K562 (cell line): Measurements from ENCODE around the gene CNGB1. TPM values are rescaled to one million over a fixed set of nuclear protein-coding genes. Genes with fewer than 3 reads are reported as not detected.

Source experiments
- ATAC-seq: fragments of 200-7000 bp; cut with Tn5 transposase; 3 replicates; pipeline ENCODE4 v1.9.1; 2020; ENCODE audit warnings: moderate library complexity
- BruUV-seq: library from RNA; stranded (reverse); fragments of 400-500 nt; replicated peaks from 2 replicates; lab custom pipeline; 2021; lab: Mats Ljungman, UMichigan
- CTCF ChIA-PET: fragments of 300-600 bp; formaldehyde crosslinking; extraction: SDS; loops from one replicate; lab custom pipeline; 2021; ENCODE audit warnings: low intra/inter-chr PET ratio; lab: Yijun Ruan, JAX
- POLR2A ChIA-PET: fragments of 300-600, 350-650 bp; sonication (Branson Sonifier 250); formaldehyde crosslinking; extraction: SDS; loops from one replicate; lab custom pipeline; 2021; ENCODE audit warnings: antibody characterized with exemption, inconsistent platforms; lab: Yijun Ruan, JAX
- DNase-seq, 4 experiments: peaks; one replicate each; pipeline versions ENCODE4 v3.0.0 to v3.0.0-alpha.2; 2011 to 2018; ENCODE audit warnings: low spot score in 3 of 4, mixed read lengths in 3 of 4; ENCODE audit errors: extremely low read depth in 1 of 4
- FAIRE-seq: peaks from 2 replicates; lab custom pipeline; 2011; peaks lifted over from hg19 to GRCh38; lab: Jason Lieb, UNC
- H2AFZ ChIP-seq: 2 replicates; pipeline ENCODE4 v1.6.0; 2011; ENCODE audit warnings: low read depth, low read length, control low read depth, inconsistent platforms
- H3K27ac ChIP-seq: fragments of 200-600 bp; 3 replicates; pipeline ENCODE4 v1.8.0; 2011; ENCODE audit warnings: low read depth, mild to moderate bottlenecking, control low read depth, inconsistent platforms, low read length, moderate library complexity, mixed read lengths; ENCODE audit errors: extremely low read depth
- H3K27me3 ChIP-seq, 2 experiments: fragments of 300-600 bp in 1 of 2; 2 replicates in 1 of 2; 3 replicates in 1 of 2; pipeline versions ENCODE4 v1.6.0 to v1.8.0; 2011; ENCODE audit warnings: inconsistent platforms in 2 of 2, low read length in 2 of 2, mild to moderate bottlenecking in 1 of 2, mixed read lengths in 1 of 2, moderate library complexity in 1 of 2; ENCODE audit not compliant: control insufficient read depth in 2 of 2, insufficient read depth in 2 of 2
- H3K36me3 ChIP-seq: fragments of 300-600 bp; 3 replicates; pipeline ENCODE4 v1.8.0; 2011; ENCODE audit warnings: mild to moderate bottlenecking, low read length, inconsistent platforms; ENCODE audit not compliant: control insufficient read depth, insufficient read depth
- H3K4me1 ChIP-seq, 2 experiments: fragments of 200-600 bp in 1 of 2; replicated peaks in 1 of 2; 2 replicates in 1 of 2; 3 replicates in 1 of 2; pipeline versions ENCODE4 v1.5.1 to v1.8.0; 2011; ENCODE audit warnings: inconsistent platforms in 2 of 2, low read length in 2 of 2, mild to moderate bottlenecking in 1 of 2, mixed read lengths in 1 of 2, moderate library complexity in 1 of 2; ENCODE audit not compliant: control insufficient read depth in 2 of 2, insufficient read depth in 2 of 2
- H3K4me2 ChIP-seq: 2 replicates; pipeline ENCODE4 v1.6.1; 2011; ENCODE audit warnings: low read length, control low read depth, inconsistent platforms, mixed read lengths; ENCODE audit not compliant: insufficient read depth
- H3K4me3 ChIP-seq: fragments of 200-600 bp; sonication (generic), shearing (Covaris generic); 2 replicates; pipeline ENCODE4 v1.5.1; 2016; ENCODE audit warnings: control low read depth, inconsistent platforms
- H3K79me2 ChIP-seq: fragments of 200-600 bp; 3 replicates; pipeline ENCODE4 v1.8.0; 2011; ENCODE audit warnings: low read length, inconsistent platforms; ENCODE audit not compliant: control insufficient read depth, insufficient read depth
- H3K9ac ChIP-seq, 2 experiments: 2 replicates each; pipeline versions ENCODE4 v1.6.0 to v1.6.1; 2011; ENCODE audit warnings: low read depth in 2 of 2, low read length in 2 of 2, control low read depth in 1 of 2, inconsistent platforms in 1 of 2, mild to moderate bottlenecking in 1 of 2, mixed read lengths in 1 of 2; ENCODE audit not compliant: insufficient read depth in 1 of 2
- H3K9me1 ChIP-seq: one replicate; pipeline ENCODE4 v1.6.0; 2011; ENCODE audit warnings: inconsistent platforms, mild to moderate bottlenecking, low read length, moderate library complexity; ENCODE audit not compliant: control insufficient read depth, insufficient read depth
- H3K9me3 ChIP-seq: replicated peaks from 2 replicates; pipeline ENCODE4 v1.5.1; 2011; ENCODE audit warnings: low read depth, low read length, inconsistent platforms; ENCODE audit not compliant: control insufficient read depth, insufficient read depth
- H4K20me1 ChIP-seq: replicated peaks from 2 replicates; pipeline ENCODE4 v1.6.1; 2011; ENCODE audit warnings: low read length, inconsistent platforms, mixed read lengths; ENCODE audit not compliant: control insufficient read depth, insufficient read depth
- ATF1 ChIP-seq, 2 experiments: fragments of 450-650 bp in 1 of 2; IDR thresholded peaks; 2 replicates each; pipeline ENCODE4 v1.6.1; 2016; ENCODE audit warnings: missing compliant biosample characterization in 1 of 2, missing genetic modification characterization in 1 of 2
- BACH1 ChIP-seq: fragments of 200-800 bp; sonication (Bioruptor generic); IDR thresholded peaks from 2 replicates; pipeline ENCODE4 v1.6.1; 2016; ENCODE audit warnings: missing genetic modification characterization, missing compliant biosample characterization
- CREM ChIP-seq: IDR thresholded peaks from 2 replicates; pipeline ENCODE4 v1.6.1; 2014; ENCODE audit warnings: antibody characterized with exemption, low read depth
- GABPA ChIP-seq: fragments of 200-800 bp; sonication (Bioruptor generic); conservative IDR thresholded peaks from 2 replicates; pipeline ENCODE4 v1.6.1; 2016; ENCODE audit warnings: low read depth, missing genetic modification characterization, missing compliant biosample characterization
- L3MBTL2 ChIP-seq: fragments of 450-650 bp; IDR thresholded peaks from 2 replicates; pipeline ENCODE4 v1.6.1; 2016; ENCODE audit warnings: mild to moderate bottlenecking, moderate library complexity
- RBM25 ChIP-seq: fragments of 200-400 bp; formaldehyde crosslinking; IDR thresholded peaks from 2 replicates; pipeline ENCODE4 v1.6.1; 2018; ENCODE audit warnings: low read length, low read depth, moderate library complexity; ENCODE audit not compliant: severe bottlenecking
- SNAPC5 ChIP-seq: fragments of 250-450 bp; sonication (Bioruptor Pico); IDR thresholded peaks from 2 replicates; pipeline ENCODE4 v1.8.0; 2021; ENCODE audit warnings: moderate library complexity, mild to moderate bottlenecking, inconsistent platforms
- SNRNP70 ChIP-seq: fragments of 200-400 bp; formaldehyde crosslinking; optimal IDR thresholded peaks from 2 replicates; pipeline ENCODE3; 2017; ENCODE audit warnings: low read depth, low read length
- TARDBP ChIP-seq: fragments of 450-650 bp; IDR thresholded peaks from 2 replicates; pipeline ENCODE4 v1.6.1; 2016
- ZNF143 ChIP-seq: sonication (generic); formaldehyde crosslinking; IDR thresholded peaks from 2 replicates; pipeline ENCODE4 v1.9.0; 2022; ENCODE audit warnings: mild to moderate bottlenecking, missing genetic modification reagents
- ZNF263 ChIP-seq: sonication (generic); formaldehyde crosslinking; IDR thresholded peaks from 2 replicates; pipeline ENCODE4 v1.8.0; 2022; ENCODE audit warnings: mild to moderate bottlenecking, missing genetic modification reagents, borderline replicate concordance
- ZNF408 ChIP-seq: fragments of 250-450 bp; sonication (Bioruptor Pico); IDR thresholded peaks from 2 replicates; pipeline ENCODE4 v1.4.0; 2020; ENCODE audit warnings: low read depth, mild to moderate bottlenecking, moderate library complexity
- WGBS: fragments of 100-300 bp; shearing (Covaris generic); methylation state at CpG from one replicate; pipeline ENCODE4 v1.1.6; 2016; ENCODE audit warnings: low coverage, mixed read lengths; ENCODE audit not compliant: insufficient coverage; ENCODE audit errors: missing lambda C conversion rate; 5-methylcytosine and 5-hydroxymethylcytosine counted together
- in situ Hi-C: fragments of 300-500 bp; cut with MboI; formaldehyde crosslinking; loops from 4 replicates; pipeline ENCODE4 v1.15.0; 2018; ENCODE audit warnings: inconsistent platforms, mixed read lengths
- intact Hi-C: fragments of 100-400 bp; cut with micrococcal nuclease; formaldehyde crosslinking; loops from 2 replicates; pipeline ENCODE4 v1.14.2; 2022
- polyA plus RNA-seq, 8 experiments: library from polyadenylated mRNA; depleted of rRNA in 4 of 8; stranded (reverse) in 5 of 8; unstranded in 3 of 8; fragments of >200 nt; fragmentation: Nextera tagmentation in 2 of 8; fragmentation: Illumina TruSeq in 1 of 8; extraction: Ambion mirVana in 2 of 8; extraction: Trizol in 1 of 8; gene quantifications; 2 replicates each; pipeline versions ENCODE4 v1.2.1 to v1.2.3, GENCODE V29; 2011 to 2014; ENCODE audit warnings: inconsistent platforms in 1 of 8, missing spikeins in 1 of 8
- total RNA-seq, 7 experiments: library from RNA; depleted of rRNA in 6 of 7; stranded (reverse); fragments of >200 nt in 6 of 7; fragmentation: Illumina TruSeq in 2 of 7; extraction: Trizol in 2 of 7; gene quantifications; 2 replicates each; pipeline versions ENCODE4 v1.2.1 to v1.2.3, GENCODE V29; 2011 to 2021; ENCODE audit warnings: low replicate concordance in 1 of 7
- TF ChIP-seq, protein P1 (sequence below): sonication (generic); formaldehyde crosslinking; IDR thresholded peaks from 2 replicates; pipeline ENCODE4 v1.8.0; 2022; ENCODE audit warnings: missing genetic modification reagents, mild to moderate bottlenecking, borderline replicate concordance
- TF ChIP-seq, protein P2 (sequence below): sonication (generic); formaldehyde crosslinking; IDR thresholded peaks from 2 replicates; pipeline ENCODE4 v1.8.1; 2022; ENCODE audit warnings: missing genetic modification reagents
- TF ChIP-seq, protein P3 (sequence below), 2 experiments: IDR thresholded peaks; 2 replicates each; pipeline ENCODE4 v1.6.1; 2011; ENCODE audit warnings: borderline replicate concordance in 1 of 2, control low read depth in 1 of 2, low read depth in 1 of 2, low read length in 1 of 2, mild to moderate bottlenecking in 1 of 2, mixed read lengths in 1 of 2, moderate library complexity in 1 of 2; ENCODE audit not compliant: insufficient read depth in 1 of 2, insufficient read length in 1 of 2, poor library complexity in 1 of 2, severe bottlenecking in 1 of 2; ENCODE audit errors: extremely low read depth in 1 of 2

The CNGB1 gene
- total and polyA plus RNA-seq, 9 of the 15 experiments (the other 6 are each of a cell fraction or from before 2014, with no cell fraction given) = not detected

- TF ChIP-seq, protein P1, sequence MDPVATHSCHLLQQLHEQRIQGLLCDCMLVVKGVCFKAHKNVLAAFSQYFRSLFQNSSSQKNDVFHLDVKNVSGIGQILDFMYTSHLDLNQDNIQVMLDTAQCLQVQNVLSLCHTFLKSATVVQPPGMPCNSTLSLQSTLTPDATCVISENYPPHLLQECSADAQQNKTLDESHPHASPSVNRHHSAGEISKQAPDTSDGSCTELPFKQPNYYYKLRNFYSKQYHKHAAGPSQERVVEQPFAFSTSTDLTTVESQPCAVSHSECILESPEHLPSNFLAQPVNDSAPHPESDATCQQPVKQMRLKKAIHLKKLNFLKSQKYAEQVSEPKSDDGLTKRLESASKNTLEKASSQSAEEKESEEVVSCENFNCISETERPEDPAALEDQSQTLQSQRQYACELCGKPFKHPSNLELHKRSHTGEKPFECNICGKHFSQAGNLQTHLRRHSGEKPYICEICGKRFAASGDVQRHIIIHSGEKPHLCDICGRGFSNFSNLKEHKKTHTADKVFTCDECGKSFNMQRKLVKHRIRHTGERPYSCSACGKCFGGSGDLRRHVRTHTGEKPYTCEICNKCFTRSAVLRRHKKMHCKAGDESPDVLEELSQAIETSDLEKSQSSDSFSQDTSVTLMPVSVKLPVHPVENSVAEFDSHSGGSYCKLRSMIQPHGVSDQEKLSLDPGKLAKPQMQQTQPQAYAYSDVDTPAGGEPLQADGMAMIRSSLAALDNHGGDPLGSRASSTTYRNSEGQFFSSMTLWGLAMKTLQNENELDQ = no peak
- TF ChIP-seq SNRNP70 = no peak
- TF ChIP-seq, protein P2, sequence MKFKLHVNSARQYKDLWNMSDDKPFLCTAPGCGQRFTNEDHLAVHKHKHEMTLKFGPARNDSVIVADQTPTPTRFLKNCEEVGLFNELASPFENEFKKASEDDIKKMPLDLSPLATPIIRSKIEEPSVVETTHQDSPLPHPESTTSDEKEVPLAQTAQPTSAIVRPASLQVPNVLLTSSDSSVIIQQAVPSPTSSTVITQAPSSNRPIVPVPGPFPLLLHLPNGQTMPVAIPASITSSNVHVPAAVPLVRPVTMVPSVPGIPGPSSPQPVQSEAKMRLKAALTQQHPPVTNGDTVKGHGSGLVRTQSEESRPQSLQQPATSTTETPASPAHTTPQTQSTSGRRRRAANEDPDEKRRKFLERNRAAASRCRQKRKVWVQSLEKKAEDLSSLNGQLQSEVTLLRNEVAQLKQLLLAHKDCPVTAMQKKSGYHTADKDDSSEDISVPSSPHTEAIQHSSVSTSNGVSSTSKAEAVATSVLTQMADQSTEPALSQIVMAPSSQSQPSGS = no peak
These were observed 77.7 kb downstream of the CNGB1 start (continued) for GRCh38 chr16:57893217-57893558.

DNA sequence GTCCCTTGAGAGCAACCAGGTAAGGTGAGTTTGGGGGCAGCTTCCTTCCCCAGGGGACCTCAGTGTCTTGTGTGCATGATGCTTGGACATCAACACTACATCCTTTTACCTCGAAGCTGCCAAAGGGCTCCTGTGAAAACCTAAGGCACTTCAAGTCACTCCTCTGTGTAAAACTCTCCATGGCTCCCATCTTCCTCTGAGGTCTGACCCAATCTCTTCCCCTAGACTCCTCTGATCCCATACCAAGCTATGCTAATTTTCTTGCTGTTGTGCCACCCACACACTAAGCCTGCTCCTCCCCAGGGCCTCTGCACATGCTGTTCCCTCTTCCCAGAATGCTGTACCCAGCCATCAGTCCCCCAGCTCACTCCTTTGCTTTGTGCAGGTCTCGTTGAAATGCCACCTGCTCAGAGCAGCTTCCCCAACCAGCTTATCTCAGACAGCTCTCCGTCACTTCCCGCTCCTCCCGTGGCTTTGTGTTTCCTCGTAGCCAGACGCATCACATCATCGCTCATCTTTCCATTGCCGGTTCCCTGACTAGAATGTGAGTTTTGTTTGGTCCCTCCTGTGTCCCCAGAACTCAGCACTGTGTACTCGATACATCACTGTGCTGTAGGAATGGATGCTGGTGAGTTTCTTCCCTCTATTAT is 78.4 kb downstream of the CNGB1 start:
- FAIRE-seq = peak; percentile 49
- intact Hi-C loops (loop anchor here (10.0 kb wide), 1 partner anchor 228 kb away; the partner anchor contains the start of gene ADGRG3), in situ Hi-C loops (loop anchor here (10.0 kb wide), 1 partner anchor 202 kb away; no protein-coding TSS in a partner anchor)
- TF ChIP-seq ZNF408 (CRISPR knock-in tag) (no peak), BACH1 (tag) (no peak), RBM25 (peak; percentile 16), GABPA (tag) (peak; percentile 32; the same call in 1 of the 2 replicates), ZNF263 (peak; percentile 55; the same call in 1 of the 2 replicates), ZNF143 (CRISPR knock-in tag) (no peak), CREM (peak; percentile 71), L3MBTL2 (peak; percentile 35; the same call in 1 of the 2 replicates), SNAPC5 (CRISPR knock-in tag) (no peak), TARDBP (no peak), ATF1 (CRISPR knock-in tag; IDR thresholded peaks at IDR 0.05) (no peak), ATF1 (tag; IDR thresholded peaks at IDR 0.05) (peak; percentile 35; the same call in 1 of the 2 replicates)
- TF ChIP-seq, protein P3, sequence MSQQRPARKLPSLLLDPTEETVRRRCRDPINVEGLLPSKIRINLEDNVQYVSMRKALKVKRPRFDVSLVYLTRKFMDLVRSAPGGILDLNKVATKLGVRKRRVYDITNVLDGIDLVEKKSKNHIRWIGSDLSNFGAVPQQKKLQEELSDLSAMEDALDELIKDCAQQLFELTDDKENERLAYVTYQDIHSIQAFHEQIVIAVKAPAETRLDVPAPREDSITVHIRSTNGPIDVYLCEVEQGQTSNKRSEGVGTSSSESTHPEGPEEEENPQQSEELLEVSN (IDR thresholded peaks at IDR 0.05; ENCODE audit: borderline replicate concordance in 1 of 2, extremely low read depth in 1 of 2, insufficient read depth in 1 of 2, insufficient read length in 1 of 2, low read depth in 1 of 2, low read length in 1 of 2, poor library complexity in 1 of 2, severe bottlenecking in 1 of 2) = peak in 1 of 2 experiments; percentile 27
- H3K4me2 ChIP-seq = peak overlapping the region; percentile 9; the same call in 1 of the 2 replicates
- H3K9ac ChIP-seq = peak overlapping the region in 1 of 2 experiments; percentile 65; a peak in 1 of 4 replicates
- no peaks in the 10 kb centered on the region for H4K20me1 ChIP-seq
- 2% methylated on average over 10 of the region's 10 CpGs for WGBS
- H2AFZ ChIP-seq = peak overlapping the region; percentile 21; the same call in 1 of the 2 replicates
- H3K9me1 ChIP-seq = no peaks in the 10 kb centered on the region
- H3K4me3 ChIP-seq = no peak overlapping the region
- H3K36me3 ChIP-seq = no peaks in the 10 kb centered on the region
- no TSS peak for BruUV-seq
- no peak overlapping the region for H3K27ac ChIP-seq
- DNase-seq = no peak
- peaks cover 3 to 9% of the 10 kb centered on the region in 2 experiments; a peak in 4 of 5 replicates for H3K4me1 ChIP-seq
- ATAC-seq = peak; percentile 45
- ChIA-PET CTCF (no interaction called here), POLR2A (interaction anchor here (1.0 kb wide), 1 partner anchor 10 kb away, joined by 3 read pairs; no protein-coding TSS in a partner anchor)
- H3K79me2 ChIP-seq = no peaks in the 10 kb centered on the region
- H3K9me3 ChIP-seq = no peaks in the 10 kb centered on the region
- peaks cover 34 to 41% of the 10 kb centered on the region in 2 experiments for H3K27me3 ChIP-seq
